ENCODE results near the gene GBP3.

DNA sequence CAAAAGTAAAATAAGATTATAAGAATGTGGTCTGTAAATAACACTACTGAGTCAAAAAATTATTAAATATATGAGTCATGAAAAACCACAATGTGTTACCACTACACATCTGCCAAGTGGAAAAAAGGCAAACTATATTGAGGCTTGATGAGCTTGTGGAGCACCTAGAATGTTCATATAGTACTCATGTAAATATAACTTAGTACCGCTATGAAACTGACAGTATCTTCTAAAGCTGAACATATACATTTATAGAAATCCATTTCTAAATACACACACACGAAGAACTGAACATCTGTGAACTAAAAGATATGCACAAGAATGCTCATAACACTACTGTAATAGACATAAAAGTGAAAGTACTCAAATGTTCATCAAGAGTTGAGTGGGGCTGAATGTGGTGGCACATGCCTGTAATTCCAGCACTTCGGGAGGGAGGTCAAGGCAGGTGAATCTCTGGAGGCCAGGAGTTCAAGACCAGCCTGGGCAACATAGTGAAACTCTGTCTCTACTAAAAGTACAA, 18.5 kb upstream of the GBP3 start:
- TF ChIP-seq POLR2A (IDR thresholded peaks at IDR 0.05) = no peak
- TF ChIP-seq, protein P1, sequence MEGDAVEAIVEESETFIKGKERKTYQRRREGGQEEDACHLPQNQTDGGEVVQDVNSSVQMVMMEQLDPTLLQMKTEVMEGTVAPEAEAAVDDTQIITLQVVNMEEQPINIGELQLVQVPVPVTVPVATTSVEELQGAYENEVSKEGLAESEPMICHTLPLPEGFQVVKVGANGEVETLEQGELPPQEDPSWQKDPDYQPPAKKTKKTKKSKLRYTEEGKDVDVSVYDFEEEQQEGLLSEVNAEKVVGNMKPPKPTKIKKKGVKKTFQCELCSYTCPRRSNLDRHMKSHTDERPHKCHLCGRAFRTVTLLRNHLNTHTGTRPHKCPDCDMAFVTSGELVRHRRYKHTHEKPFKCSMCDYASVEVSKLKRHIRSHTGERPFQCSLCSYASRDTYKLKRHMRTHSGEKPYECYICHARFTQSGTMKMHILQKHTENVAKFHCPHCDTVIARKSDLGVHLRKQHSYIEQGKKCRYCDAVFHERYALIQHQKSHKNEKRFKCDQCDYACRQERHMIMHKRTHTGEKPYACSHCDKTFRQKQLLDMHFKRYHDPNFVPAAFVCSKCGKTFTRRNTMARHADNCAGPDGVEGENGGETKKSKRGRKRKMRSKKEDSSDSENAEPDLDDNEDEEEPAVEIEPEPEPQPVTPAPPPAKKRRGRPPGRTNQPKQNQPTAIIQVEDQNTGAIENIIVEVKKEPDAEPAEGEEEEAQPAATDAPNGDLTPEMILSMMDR (IDR thresholded peaks at IDR 0.05 in 4 of 5, conservative IDR thresholded peaks at IDR 0.05 in 1 of 5) = no peak

All from gastrocnemius medialis (tissue), 4 donors.